Fibroblast of upper back skin (primary cell): ENCODE measurements around the gene RASGRP2.

ENCODE experiments used
- DNase-seq: peaks from one replicate; pipeline ENCODE4 v3.0.0-alpha.2; 2013

Gene RASGRP2

GRCh38 chr11:64692764-64693331, 51.1 kb downstream of the RASGRP2 start:
- DNase-seq: no peak

GRCh38 chr11:64691543-64691942, 52.4 kb downstream of the RASGRP2 start:
- no peak for DNase-seq

GRCh38 chr11:64690235-64690634, 53.7 kb downstream of the RASGRP2 start:
- DNase-seq: no peak

GRCh38 chr11:64688534-64688982, 55.4 kb downstream of the RASGRP2 start:
- DNase-seq: peak; percentile 82

- DNase-seq: no peak
Observed at GRCh38 chr11:64687643-64688533, 56.1 kb downstream of the RASGRP2 start.

GRCh38 chr11:64687204-64687603, 56.7 kb downstream of the RASGRP2 start:
- DNase-seq: no peak

- DNase-seq: no peak
Observed at GRCh38 chr11:64686466-64687170, 57.3 kb downstream of the RASGRP2 start.

GRCh38 chr11:64685536-64685935, 58.4 kb downstream of the RASGRP2 start:
- DNase-seq: no peak

GRCh38 chr11:64684357-64684756, 59.6 kb downstream of the RASGRP2 start:
- DNase-seq: no peak

- DNase-seq: no peak
Observed at GRCh38 chr11:64681171-64681570, 62.8 kb downstream of the RASGRP2 start.

- no peak for DNase-seq
Observed at GRCh38 chr11:64679846-64680245, 64.1 kb downstream of the RASGRP2 start.

- no peak for DNase-seq
Observed at GRCh38 chr11:64677441-64678023, 66.4 kb downstream of the RASGRP2 start.
